Subcutaneous abdominal adipose tissue (tissue), 5 donors: ENCODE measurements around the gene TELO2.
A peak's percentile ranks its signal among the peaks of the same experiment; 100 is the strongest.
"Not testable (repeated sequence)": the region's sequence is repeated elsewhere in the genome, so short reads cannot be mapped to it uniquely, and the experiment has no call there.

Experiments
- H3K27ac ChIP-seq: one replicate; pipeline ENCODE4 v1.7.0; 2013; ENCODE audit warnings: low read depth, mild to moderate bottlenecking, inconsistent platforms, low read length, moderate library complexity
- H3K27me3 ChIP-seq, 5 donors: one replicate each; pipeline ENCODE4 v1.7.0; 2013; ENCODE audit warnings: low read length in 5 of 5, inconsistent platforms in 1 of 5; ENCODE audit not compliant: control insufficient read depth in 5 of 5, insufficient read depth in 4 of 5
- H3K36me3 ChIP-seq, 5 donors: one replicate each; pipeline ENCODE4 v1.7.0; 2013; ENCODE audit warnings: low read length in 5 of 5; ENCODE audit not compliant: control insufficient read depth in 5 of 5, insufficient read depth in 5 of 5
- H3K4me1 ChIP-seq, 5 donors: one replicate each; pipeline ENCODE4 v1.7.0; 2013; ENCODE audit warnings: low read length in 5 of 5, mild to moderate bottlenecking in 3 of 5, moderate library complexity in 1 of 5; ENCODE audit not compliant: control insufficient read depth in 5 of 5, insufficient read depth in 5 of 5
- H3K4me3 ChIP-seq, 5 donors: one replicate each; pipeline ENCODE4 v1.7.0; 2013; ENCODE audit warnings: low read length in 5 of 5, low read depth in 1 of 5
- H3K9ac ChIP-seq, 5 donors: one replicate each; pipeline ENCODE4 v1.7.0; 2013; ENCODE audit warnings: low read length in 5 of 5, mild to moderate bottlenecking in 4 of 5, moderate library complexity in 3 of 5
- H3K9me3 ChIP-seq, 5 donors: one replicate each; pipeline ENCODE4 v1.7.0; 2013; ENCODE audit warnings: low read length in 5 of 5; ENCODE audit not compliant: control insufficient read depth in 5 of 5
- donor health status: healthy.
- donor health status: healthy.
- donor health status: healthy.
- donor health status: healthy.
- donor health status: healthy.

Gene TELO2

DNA sequence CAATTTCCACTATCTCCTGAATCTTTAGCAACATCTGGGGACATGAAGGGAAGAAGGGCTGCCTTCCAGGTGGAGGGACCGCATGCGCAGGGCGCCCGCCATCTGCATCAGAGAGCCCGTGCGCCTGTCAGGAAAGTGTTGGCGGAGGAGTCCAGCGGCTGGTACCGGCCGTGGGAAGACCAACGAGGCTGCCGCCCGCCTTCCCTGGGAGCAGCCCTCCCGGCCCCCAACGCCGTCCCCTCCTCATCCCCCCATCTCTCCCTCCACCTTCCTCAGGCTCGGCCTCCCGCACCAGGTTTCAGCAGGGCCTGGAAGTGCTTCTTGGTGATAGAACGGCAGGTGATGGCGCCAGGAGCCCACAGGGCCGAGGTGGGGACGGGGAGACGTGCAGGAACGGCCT, 27.1 kb upstream of the TELO2 start:
- Histone ChIP-seq H3K27me3 (no peaks in the 10 kb centered on the region), H3K27ac (no peak overlapping the region), H3K9me3 (no peaks in the 10 kb centered on the region), H3K4me3 (no peak overlapping the region), H3K4me1 (peaks cover 3 to 31% (median 21%) of the 10 kb centered on the region in 5 donors), H3K36me3 (peaks cover 0 to 34% (median 19%) of the 10 kb centered on the region in 5 donors), H3K9ac (no peak overlapping the region)

DNA sequence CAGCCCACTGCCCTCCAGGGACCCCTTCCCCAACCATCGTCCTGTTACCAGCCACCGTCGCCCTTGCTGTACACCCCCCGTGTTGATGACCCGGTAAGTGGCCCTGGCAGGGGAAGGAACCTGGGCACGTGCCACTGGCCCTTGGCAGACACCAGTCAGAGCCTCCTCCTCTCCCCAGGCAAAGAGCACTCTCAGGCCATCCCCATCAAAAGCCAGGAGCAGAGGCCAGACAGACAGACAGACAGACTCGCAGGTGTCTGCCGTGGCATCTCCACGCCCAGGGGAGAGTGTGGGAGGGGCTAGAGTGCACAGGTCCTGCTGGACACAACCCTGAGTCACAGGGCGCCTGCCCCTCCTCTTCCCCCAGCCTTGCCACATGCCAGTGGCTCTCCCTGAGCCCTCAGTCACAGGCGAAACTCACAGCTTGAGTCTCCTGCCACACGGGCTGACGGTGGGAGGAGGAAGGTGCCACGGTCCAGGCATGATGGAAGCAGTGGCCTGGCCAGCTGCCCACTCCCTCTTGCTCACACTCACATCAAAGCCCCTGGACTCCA, 26.1 kb upstream of the TELO2 start:
- Histone ChIP-seq H3K36me3 (peaks cover 0 to 26% (median 13%) of the 10 kb centered on the region in 5 donors), H3K27me3 (no peaks in the 10 kb centered on the region), H3K4me1 (peaks cover 3 to 41% (median 30%) of the 10 kb centered on the region in 5 donors), H3K9me3 (no peaks in the 10 kb centered on the region), H3K9ac (no peak overlapping the region), H3K27ac (no peak overlapping the region), H3K4me3 (no peak overlapping the region)

DNA sequence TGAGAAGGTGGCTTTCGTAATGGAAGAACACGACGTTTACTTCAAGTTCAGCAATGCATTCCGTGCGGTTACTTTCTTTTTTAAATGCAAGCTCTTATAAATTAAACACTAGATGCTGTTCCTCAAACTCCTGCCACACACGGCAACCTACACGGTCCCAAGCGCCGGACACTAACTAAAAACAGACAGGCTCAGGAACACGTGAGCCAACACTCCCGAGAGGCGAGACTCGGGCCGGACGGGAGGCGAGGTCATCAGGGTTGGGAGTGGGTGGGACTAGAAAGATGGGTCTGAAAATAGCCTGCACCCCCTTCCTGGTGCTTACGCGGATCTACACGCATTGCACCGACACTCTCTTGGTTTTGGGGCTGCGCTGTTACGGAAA, 24.7 kb upstream of the TELO2 start:
- H3K9ac ChIP-seq: peak overlapping the region in 1 of 5 donors; percentile 17
- H3K27me3 ChIP-seq: no peaks in the 10 kb centered on the region
- peaks cover 3 to 49% (median 30%) of the 10 kb centered on the region in 5 donors for H3K4me1 ChIP-seq
- no peak overlapping the region for H3K4me3 ChIP-seq
- H3K36me3 ChIP-seq: peaks cover 0 to 18% (median 9%) of the 10 kb centered on the region in 5 donors
- no peak overlapping the region for H3K27ac ChIP-seq
- no peaks in the 10 kb centered on the region for H3K9me3 ChIP-seq

DNA sequence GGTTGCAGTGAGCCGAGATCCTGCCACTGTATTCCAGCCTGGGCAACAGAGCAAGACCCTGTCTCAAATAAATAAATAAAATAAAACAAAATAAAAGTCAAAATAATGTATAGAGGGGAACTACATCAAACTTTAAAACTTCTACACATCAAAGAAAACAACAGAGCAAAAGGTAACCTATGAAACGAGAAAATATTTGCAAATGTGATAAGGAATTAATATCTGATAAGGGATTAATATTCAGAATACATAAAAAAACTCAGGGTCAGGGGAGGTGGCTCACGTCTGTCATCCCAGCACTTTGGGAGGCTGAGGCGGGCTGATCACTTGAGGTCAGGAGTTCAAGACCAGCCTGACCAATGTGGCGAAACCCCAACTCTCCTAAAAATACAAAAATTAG, 24.0 kb upstream of the TELO2 start:
- H3K9me3 ChIP-seq, H3K27ac ChIP-seq, H3K9ac ChIP-seq, H3K4me3 ChIP-seq, H3K27me3 ChIP-seq: not testable (repeated sequence)
- peaks cover 5 to 57% (median 37%) of the 10 kb centered on the region in 5 donors for H3K4me1 ChIP-seq
- H3K36me3 ChIP-seq: peaks cover 0 to 13% (median 7%) of the 10 kb centered on the region in 5 donors

DNA sequence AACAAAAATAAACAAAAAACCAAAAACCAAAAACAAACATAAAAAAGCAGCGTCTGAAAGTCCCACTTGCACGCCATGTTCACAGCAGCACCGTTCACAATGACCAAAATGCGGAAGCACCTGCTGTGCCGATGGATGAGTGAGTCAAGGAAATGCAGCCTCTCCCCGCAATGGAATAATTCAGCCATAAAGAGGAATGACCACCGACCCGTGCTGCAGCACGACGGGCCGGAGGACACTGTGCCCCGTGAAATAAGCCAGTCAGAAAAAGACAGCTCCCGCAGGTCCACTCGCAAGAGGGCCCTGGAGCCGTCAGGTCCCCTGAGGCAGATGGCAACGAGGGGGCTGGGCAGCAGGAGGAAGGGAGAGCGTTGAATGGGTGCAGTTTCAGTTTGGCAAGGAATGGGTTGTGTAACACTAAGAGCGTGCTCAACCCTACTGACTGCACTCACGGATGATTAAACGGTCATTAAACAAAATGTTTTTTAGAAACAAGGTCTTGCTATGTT, 23.4 kb upstream of the TELO2 start:
- no peaks in the 10 kb centered on the region for H3K9me3 ChIP-seq
- H3K27me3 ChIP-seq: no peaks in the 10 kb centered on the region
- H3K36me3 ChIP-seq: peaks cover 0 to 7% (median under 1%) of the 10 kb centered on the region in 5 donors
- H3K9ac ChIP-seq: peak overlapping the region in 2 of 5 donors; percentile 49 to 51
- peak overlapping the region in 1 of 5 donors; percentile 14 for H3K4me3 ChIP-seq
- peak overlapping the region; percentile 46 for H3K27ac ChIP-seq
- H3K4me1 ChIP-seq: peaks cover 5 to 62% (median 39%) of the 10 kb centered on the region in 5 donors

DNA sequence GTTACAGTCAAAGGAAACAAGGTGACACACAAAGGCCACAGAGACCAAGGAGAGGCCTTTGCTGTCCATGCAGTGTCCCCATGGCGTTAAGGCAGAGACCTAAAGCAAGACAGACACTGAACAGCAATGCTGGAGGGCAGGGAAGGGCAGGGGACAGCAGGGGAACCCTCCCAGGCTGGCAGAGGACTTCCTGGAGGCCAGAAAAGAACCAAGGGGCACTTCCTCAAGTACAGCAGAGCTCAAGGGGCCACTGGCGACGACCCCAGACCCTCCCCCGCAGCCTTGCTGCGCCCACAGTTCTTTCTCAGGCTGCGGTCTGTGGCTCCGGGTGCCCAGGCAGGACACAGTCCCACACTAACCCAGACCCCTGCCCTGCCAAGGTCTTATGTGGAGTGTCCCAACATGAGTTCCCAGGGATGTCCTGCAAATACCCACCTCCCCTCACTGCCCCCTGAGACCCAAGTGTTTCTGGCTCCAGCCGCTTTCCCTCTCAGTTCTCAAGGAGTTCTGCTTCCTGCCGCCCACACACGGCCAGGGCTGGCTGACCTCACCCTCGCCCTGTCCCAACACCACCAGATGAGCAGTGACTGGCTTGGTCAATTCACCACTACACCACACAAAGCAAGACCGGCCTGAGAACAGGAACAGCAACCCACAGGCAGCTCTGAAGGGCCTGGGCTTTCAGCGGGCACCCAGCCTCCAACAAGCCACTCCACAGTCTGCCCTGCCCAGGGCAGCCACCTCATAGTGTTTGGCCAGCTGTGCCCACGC, 22.5 kb upstream of the TELO2 start:
- no peaks in the 10 kb centered on the region for H3K9me3 ChIP-seq
- peak overlapping the region in 1 of 5 donors; percentile 14 for H3K4me3 ChIP-seq
- peak overlapping the region in 3 of 5 donors; percentile 31 to 44 (median 42) for H3K9ac ChIP-seq
- H3K4me1 ChIP-seq: peaks cover 7 to 68% (median 44%) of the 10 kb centered on the region in 5 donors
- H3K36me3 ChIP-seq: no peaks in the 10 kb centered on the region
- H3K27me3 ChIP-seq: no peaks in the 10 kb centered on the region
- peak overlapping the region; percentile 46 for H3K27ac ChIP-seq

DNA sequence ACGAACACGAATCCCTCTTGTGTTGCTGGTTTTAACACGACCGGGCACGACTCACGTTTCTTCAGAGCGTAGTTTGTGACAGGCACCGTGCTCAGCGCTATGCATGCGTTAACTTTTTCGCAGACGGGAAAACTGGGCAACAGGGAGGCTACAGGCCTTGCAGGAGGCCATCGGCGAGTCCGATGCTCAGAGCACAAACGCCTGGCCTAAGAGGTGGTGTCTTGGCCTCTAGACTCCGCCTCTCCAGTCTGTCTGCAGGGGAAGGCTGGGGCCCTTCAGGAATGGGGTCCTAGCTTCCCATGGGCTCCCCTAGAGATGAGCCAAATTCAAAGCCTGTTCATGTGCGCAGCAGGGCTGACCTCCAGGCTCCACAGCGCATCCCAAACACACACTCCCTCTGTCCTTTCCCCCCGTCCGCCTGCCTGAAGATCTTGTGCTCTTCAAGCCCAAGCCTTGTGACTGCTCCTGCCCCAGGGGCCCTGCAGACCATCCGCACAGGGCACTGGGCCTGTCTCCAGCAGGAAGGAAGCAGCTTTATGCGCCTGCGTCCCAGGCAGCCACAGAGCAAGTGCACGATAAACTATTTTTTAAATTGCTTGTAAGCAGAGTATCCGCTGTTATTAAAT, 21.5 kb upstream of the TELO2 start:
- Histone ChIP-seq H3K4me1 (peaks cover 7 to 71% (median 46%) of the 10 kb centered on the region in 5 donors), H3K9ac (peak overlapping the region in 1 of 5 donors; percentile 23), H3K4me3 (no peak overlapping the region), H3K27ac (no peak overlapping the region), H3K9me3 (no peaks in the 10 kb centered on the region), H3K36me3 (no peaks in the 10 kb centered on the region), H3K27me3 (no peaks in the 10 kb centered on the region)

DNA sequence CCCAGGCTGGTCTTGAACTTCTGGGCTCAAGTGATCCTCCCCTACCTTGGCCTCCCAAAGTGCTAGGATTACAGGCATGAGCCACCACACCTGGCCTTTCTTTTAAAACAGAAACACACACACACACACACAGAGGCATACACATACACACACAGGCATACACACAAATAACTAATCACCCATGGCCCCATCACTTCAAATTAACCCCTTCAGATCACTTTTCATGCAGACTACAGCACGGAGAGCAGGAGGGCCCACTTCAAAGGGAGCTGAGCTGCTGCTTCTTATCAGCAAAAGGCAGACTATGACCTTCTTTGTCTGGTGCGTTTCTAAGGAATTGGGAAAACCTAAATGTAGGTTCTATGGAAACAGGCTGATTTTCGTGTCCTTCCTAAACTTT, 20.2 kb upstream of the TELO2 start:
- no peak overlapping the region for H3K9ac ChIP-seq
- H3K4me3 ChIP-seq: no peak overlapping the region
- no peaks in the 10 kb centered on the region for H3K36me3 ChIP-seq
- no peaks in the 10 kb centered on the region for H3K9me3 ChIP-seq
- H3K4me1 ChIP-seq: peaks cover 7 to 64% (median 44%) of the 10 kb centered on the region in 5 donors
- H3K27ac ChIP-seq: no peak overlapping the region
- H3K27me3 ChIP-seq: no peaks in the 10 kb centered on the region

DNA sequence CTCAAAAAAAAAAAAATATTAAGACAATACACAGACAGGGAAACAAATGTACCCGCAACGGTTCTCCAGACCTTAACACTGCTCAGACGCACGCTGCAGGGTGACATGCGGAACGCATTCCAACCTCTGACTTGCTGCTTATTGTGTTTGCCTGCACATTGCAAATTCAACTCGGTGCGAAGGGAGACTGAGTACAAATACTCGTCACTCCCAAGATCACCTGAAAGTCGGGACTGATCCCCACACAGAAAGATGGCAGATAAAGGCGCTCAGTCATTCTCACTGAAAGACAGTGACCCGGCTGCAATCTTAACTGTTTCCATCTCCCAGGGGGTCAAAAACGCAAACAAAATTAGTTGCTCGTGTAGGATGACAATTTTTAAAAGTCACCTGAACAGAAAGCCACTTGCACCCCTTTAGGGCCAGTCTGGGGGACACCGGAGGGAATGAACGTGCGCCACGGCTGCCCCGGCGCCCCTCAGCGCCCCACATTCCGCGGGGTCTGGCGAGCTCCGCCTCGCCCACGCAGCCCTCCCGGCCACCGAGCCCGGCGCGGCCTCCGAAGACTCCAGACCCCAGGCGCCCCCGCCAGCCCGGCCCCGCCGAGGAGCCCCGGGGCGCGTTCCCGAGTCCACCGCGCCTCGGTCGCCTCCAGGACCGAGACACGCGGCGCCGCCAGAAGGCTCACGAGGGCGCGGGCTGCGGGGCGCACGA, 18.9 kb upstream of the TELO2 start:
- peaks cover 7 to 57% (median 40%) of the 10 kb centered on the region in 5 donors for H3K4me1 ChIP-seq
- no peaks in the 10 kb centered on the region for H3K27me3 ChIP-seq
- peak overlapping the region; percentile 72 to 85 (median 74) for H3K4me3 ChIP-seq
- peak overlapping the region; percentile 82 for H3K27ac ChIP-seq
- H3K36me3 ChIP-seq: no peaks in the 10 kb centered on the region
- peak overlapping the region; percentile 71 to 97 (median 77) for H3K9ac ChIP-seq
- H3K9me3 ChIP-seq: no peaks in the 10 kb centered on the region
